Kidney glomerular epithelial cell (primary cell): ENCODE results near the gene PLCG2.

ENCODE experiments used
- DNase-seq: peaks from one replicate; lab custom pipeline; 2025; lab: John Stamatoyannopoulos, UW

The PLCG2 gene

DNA sequence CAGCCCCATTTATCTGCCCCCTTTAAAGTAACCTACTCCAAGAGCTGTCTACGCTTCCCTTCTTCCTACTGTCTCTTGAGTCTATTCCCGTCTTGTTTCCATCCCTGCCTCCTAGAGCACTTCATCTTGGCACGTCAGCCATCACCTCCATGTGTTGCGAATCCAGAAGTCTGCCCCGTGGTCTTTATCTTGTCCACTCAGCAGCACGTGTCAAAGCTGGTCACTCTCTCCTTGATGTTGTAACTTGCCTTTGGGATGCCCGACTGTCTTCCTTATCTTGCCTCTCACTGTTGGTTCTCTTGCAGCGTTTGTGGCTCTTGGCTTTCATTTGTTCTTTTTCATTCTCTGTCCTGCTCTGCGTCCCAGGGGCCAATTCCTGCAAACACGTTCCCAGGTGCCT, 99.4 kb downstream of the PLCG2 start:
- DNase-seq: no peak

DNA sequence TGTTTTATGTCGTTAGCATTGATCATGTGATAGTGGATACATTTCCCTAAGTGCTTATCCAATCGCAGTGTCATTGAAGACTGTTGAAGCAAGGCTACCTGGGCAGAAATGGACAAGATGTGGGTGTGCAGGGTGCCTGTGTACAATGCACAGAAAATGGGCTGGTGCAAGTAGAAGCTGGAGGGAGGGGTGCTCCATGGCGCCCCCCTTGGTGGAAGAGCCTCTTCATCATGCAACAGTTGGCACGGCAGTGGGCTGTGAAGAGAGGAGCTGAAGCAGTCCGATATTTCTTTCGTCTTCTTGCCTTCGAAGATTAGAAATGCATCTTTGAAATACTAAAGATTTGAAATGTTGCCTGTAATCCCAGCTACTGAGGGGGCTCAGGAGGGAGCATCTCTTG, 100.5 kb downstream of the PLCG2 start:
- no peak for DNase-seq

DNA sequence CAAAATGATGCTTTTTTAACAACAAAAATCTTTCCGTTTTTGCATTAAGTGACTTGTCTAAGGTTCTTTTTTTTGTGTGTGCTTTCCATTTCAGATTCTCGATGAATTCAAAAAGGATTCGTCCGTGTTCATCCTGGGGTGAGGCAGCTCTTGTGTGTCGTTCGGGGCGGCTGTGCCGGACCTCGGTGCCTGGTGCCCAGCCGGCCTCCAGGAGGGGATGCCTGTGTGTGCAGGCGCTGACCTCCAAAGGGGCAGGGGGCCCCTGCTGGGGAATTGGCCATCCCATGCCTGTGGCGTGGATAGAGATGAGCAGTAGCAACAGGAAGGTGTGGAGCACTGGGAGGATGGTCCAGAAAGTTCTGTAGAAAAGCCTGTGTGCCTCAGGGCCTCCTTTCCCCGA, 101.7 kb downstream of the PLCG2 start:
- DNase-seq: no peak

DNA sequence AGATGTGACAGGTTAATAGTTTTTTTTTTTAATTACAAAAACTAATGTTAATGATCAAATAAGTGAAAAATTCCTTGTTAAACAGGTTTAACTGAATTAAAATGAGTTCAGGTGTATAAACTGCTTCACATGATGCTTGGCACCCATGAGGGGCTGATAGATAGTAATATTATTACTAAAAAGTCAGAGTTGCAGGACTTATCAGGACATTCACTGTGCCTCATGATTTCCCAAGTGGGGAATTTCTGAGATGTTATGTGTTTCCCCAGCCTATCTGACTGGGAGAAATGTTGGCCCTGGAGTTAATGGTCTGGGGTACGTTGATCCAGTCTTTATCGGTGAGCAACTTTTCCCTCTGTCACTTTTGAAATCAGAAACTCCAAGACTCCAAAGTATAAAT, 102.1 kb downstream of the PLCG2 start:
- DNase-seq: no peak

DNA sequence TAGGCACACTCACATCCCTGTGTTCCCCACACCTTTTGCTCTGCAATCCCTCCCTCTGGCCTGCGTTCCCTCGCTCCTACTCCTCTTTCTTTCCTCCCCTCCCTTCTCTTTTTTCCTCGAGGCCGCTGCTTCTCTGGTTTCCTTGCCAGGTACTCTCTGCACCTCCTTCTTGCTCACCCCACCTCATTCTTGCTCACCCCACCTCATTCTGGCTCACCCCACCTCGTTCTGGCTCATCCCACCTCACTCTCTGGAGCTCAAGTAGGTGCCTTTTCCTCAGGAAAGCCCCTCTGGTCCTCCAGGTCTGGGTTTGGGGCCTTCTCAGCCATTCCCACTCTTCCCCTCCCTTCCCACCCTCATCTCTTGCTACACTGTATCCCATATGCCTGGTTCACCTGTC, 103.5 kb downstream of the PLCG2 start:
- no peak for DNase-seq

DNA sequence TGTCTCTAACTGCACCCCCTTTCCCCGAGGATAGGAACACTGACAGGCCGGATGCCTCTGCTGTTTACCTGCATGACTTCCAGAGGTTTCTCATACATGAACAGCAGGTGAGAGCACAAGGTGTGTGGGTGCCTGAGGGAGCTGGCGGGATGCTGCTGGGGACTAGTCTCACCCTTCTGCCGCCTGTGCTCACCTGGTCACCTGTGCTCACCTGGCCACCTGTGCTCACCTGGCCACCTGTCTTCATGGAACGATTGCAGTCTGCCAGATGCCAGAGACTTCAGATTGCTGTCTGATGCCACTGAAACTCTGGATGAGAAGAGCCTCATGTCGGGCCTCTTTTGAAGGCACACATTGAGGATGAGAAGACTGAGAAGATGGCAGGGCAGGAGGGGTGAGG, 104.1 kb downstream of the PLCG2 start:
- DNase-seq: no peak

DNA sequence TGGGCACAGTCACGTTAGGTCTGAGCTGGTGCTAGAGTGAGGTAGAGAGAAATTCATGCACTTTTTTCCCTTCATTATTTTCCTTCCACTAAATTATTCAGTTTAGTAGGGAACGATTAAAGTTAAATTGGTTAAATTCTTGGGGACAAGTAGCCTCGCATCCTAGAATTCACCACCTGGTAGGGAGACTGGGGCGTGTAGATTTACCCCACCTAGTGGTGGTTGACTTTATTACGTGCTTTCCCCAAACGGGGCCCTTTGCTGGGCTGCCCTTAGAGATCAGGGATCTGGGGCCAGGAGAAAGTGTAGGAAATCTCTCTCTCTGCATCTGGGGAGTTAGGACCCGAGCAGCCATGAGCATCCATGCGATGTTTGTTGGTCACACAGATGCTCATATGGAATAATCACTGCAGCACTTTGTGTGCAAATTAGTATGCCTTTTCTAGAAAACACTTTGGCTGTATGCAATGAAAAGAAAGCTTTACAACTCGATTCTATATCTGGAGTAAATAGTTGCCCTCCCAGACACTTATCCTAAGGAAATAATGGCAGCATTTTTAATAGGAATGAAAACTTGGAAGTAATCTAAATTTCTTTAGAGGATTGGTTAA, 107.0 kb downstream of the PLCG2 start:
- DNase-seq: no peak

DNA sequence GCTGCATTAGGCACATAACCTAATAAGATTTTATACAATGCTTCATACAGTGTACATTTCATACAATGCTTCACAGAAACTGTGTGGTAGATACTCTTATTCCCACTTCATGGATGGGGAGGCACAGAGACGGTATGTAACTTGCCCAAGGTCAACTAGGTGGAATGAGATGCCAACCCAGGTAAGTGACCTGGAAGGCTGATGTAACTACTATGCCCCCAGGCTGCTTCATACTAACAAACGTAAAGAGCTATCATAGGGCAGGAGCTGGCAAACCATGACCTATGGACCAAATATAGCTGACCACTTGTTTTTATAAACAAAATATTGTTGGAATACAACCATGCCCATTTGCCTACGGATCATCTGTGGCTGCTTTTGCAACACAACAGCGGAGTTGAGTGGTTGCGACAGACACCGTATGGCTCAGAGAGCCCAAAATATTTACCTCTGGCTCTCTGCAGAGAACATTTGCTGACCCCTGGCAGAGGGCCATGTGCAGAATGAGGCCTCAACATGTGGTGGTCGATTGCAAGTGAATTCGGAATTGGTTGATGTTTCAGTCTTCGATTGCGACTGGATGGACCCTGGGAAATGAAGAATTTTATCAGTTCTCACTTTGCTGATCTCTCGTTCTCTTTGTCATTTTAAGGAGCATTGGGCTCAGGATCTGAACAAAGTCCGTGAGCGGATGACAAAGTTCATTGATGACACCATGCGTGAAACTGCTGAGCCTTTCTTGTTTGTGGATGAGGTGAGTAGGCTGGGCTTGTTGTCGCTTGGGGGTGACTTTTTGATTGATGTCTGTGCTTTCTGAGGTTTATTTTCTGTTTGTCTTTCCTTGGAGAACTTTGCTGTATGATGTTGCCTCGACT, 109.7 kb downstream of the PLCG2 start:
- no peak for DNase-seq

DNA sequence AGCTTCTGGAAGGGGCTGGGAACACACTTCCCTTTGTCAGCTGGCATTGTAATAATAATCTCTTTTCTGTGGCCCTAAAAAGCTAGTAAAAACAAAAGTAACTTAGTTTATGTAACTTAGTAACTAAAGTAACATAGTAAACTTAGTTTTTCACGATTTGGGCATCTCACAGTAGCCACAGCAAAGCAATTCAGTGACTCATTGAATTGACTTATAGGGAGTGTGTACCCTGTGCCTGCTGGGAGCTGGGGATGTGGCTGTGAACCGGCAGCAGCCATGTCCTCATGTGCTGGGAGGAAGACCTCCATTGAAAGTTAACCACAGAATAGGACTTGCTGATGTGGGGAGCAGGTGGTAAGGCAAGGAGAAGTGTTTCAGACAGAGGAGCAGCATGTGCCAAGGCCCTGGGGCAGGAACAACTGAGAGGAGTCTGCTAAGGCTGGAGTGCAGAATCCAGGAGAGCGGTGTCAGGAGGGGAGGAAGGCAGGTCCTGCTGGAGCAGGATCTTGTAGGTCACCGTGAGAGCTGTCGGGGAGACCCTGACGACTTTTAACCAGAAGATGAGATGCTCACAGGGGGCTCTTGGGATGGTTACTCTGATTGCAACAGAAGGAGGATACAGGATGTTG, 112.8 kb downstream of the PLCG2 start:
- no peak for DNase-seq

DNA sequence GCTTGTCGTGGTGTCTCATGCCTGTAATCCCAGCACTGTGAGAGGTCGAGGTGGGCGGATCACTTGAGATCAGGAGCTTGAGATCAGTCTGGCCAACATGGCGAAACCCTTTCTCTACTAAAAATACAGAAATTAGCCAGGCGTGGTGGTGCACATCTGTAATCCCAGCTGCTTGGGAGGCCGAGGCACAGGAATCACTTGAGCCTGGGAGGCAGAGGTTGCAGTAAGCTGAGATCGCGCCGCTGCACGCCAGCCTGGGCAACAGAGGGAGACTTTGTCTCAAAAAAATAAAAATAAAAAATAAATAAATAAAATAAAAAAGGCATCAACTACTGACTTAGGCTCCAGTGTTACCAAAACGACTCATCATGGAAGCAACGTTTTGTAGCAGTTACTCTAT, 115.5 kb downstream of the PLCG2 start:
- no peak for DNase-seq

DNA sequence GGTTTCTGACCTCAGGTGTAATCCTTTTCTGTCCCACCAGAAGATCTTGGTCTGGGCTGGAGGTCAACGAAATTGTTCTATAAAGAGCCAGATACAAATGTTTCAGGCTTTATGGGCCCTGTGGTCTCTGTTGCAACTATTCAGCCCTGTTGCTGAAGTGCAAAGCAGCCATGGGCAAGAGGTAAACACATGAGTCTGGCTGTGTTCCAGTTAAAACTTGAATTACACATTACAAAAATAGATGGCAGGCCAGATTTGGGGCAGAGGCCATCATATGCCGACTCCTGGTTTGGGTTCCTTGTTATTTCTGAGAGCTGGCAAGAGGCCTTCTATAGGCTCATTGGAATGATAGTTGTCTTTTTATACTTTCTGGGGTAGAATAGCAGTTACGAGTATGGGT, 117.8 kb downstream of the PLCG2 start:
- DNase-seq: no peak

DNA sequence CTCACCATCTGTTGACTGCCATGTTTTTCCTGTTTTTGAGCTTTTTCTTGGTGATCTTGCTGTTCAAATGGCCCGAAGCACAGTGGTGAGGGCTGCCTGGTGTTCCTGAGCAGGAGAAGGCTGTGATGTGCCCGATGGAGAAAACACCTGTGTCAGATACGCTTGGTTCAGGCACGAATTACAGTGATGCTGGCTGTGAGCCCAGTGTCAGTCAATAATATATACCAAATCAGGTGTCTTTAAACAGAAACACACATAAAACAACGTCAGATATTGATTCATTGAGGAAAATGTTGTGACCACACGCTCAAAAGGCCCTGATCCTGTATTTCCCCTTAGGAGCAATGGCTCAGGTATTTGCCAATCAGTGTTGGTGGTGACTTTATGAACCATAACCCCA, 120.5 kb downstream of the PLCG2 start:
- no peak for DNase-seq

DNA sequence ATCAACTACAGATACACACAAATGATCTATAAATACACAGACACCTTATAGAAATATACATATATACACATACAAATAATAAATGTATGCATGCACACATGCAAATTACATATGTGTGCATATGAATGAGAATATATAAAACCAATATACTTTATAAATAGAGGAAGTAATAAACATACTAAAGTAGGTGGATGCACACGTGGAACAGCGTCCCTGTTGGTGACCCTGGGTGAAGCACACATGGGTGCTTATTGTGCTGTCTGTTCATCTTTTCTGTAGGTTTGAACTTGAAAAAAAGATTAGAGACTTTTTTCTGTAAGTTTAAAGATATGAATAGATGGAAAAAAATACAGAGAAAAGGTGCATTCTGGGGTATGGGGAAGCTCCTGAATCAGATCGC, 120.9 kb downstream of the PLCG2 start:
- no peak for DNase-seq

DNA sequence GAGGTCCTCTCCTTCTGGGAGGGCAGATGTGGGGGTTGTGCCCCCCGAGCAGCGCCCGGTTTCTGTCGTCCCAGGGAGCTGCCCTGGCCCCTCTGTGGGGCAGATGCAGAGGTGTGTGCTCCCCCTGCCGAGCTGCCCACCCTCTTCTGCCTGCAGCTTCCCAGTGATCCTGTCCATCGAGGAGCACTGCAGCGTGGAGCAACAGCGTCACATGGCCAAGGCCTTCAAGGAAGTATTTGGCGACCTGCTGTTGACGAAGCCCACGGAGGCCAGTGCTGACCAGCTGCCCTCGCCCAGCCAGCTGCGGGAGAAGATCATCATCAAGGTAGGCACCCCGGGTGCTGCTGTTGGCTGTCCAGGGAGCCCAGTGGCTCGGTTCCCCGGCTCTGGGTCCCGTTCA, 121.4 kb downstream of the PLCG2 start:
- no peak for DNase-seq

DNA sequence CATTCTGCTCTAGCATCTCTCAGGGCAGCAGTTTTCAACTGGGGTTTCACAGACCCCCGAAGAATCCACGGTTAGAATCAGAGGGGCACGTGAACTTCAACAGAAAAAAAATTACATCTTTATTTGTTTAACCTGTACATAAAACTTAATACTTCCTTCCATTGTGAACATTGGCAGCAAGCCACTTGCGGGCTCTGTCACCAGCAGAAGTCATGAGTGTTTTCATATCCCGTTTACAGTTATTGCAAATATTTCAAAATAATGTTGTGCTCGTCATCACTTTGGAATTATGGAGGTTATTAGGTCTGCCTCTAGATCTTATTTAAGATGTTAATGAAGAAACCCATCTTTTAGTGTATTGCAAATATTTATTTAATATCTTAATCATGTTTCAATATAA, 122.4 kb downstream of the PLCG2 start:
- no peak for DNase-seq

DNA sequence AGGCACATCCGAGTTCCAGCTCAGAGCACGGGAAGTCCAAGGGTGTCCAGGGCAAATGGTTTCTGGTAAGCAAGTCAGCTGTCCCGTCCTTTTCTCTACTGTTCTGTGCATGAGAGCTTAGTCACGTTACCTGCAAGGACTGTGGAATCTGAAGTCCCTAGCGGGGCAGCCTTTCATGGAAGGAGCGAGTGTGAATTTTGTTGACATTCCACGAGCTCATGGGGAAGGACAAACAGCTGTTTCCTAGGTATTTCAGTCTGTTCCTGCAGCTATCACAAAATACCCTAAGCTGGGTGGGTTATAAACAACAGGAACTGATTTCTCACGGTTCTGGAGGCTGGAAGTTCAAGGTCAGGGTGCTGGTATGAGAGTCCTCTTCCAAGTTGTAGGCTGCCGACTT, 122.9 kb downstream of the PLCG2 start:
- DNase-seq: no peak

DNA sequence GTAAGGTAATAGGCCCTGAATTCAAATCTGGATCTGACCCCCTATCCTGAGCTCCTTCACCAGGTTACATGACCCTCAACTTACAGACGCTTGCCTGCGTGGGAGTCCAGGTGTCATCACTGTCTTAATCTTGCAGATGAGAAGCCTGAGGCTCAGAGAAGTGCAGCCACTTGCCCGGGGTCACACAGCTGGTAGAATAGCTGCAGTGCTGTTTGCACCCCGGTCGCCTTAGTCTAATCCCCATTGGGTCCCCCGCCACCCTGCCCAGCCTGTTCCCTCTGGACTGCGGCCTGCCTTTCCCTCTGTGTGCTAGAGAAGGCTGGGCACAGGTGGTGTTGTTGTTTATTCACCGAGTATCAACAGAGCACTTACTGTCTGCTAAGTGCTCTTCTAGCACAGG, 125.2 kb downstream of the PLCG2 start:
- no peak for DNase-seq

DNA sequence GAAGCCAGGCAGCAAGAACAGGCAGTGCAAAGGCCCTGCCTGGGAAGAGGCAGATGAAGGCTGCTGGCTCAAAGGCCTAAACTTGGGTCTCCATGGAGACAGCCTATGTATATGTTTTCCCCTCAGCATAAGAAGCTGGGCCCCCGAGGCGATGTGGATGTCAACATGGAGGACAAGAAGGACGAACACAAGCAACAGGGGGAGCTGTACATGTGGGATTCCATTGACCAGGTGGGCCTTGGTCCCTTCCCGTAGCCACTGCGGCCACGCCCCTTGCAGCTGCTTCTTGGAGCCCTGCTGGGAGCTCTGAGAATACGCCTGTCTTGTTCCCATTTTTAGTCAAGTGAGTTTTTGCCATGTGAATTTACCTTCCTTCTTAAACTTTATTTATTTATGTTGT, 126.2 kb downstream of the PLCG2 start:
- DNase-seq: no peak

DNA sequence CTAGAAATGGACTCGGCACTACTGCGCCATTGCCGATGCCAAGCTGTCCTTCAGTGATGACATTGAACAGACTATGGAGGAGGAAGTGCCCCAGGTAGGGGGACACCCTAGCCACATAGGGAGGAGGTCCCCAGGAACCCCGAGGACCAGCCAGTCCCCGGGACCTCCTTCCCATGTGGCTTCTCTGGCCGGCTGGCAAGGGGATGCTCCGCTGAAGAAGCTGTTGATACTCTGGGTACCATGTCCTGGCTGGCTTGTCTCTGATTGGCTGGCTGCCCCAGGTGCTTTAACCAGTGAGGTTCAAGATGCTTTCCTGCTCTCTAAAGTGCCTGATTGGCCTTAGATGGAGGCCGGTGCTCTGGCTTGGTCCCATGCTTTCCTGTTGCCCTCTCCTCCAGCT, 128.6 kb downstream of the PLCG2 start:
- no peak for DNase-seq

DNA sequence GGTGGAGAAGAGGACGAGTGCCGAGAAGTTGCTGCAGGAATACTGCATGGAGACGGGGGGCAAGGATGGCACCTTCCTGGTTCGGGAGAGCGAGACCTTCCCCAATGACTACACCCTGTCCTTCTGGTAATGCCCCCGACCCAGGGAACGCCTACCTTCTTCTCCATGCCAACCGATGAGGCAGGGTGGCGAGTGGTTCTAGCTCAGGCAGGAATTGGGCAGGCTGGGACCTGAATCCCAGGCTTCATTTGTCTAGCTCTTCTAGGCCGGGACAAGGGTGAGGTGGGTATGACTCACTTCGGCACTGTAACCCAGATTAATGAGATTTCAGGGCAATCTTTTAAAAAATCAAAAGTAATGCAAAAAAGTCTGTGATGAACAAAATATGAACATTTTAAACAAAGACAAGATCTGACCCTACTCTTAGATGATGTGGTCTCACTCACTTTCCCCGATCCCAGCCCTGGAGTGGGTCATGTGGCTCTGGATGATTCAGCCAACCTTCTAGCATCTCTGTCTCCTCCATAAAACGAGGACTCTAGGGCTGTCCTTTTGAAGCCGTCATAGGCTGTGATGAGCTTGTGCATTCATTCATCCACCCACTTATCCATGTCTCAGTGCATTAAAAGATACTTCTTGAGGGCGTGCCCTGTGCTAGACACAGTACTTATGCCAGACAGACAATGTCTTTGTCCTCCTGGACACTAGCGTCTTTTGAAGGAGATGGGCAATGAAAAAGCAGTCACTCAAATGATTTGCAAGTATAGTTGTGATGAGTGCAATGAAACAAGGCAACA, 129.6 kb downstream of the PLCG2 start:
- DNase-seq: no peak

DNA sequence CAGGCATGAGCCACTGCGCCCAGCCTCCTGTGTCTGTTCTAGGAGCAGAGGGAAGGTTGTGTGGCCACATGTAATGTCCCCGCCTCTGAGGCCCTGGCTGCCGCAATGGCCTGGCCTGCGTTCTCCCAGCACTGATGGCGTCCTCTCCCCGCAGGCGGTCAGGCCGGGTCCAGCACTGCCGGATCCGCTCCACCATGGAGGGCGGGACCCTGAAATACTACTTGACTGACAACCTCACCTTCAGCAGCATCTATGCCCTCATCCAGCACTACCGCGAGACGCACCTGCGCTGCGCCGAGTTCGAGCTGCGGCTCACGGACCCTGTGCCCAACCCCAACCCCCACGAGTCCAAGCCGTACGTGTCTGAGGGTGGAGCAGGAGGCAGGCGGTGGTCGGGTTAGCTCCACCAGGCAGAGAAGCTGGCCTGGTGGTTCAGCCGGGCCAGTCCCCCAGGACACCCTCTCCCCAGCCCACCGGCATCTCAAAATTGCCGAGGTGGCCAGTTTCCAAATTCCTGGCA, 131.3 kb downstream of the PLCG2 start:
- no peak for DNase-seq

DNA sequence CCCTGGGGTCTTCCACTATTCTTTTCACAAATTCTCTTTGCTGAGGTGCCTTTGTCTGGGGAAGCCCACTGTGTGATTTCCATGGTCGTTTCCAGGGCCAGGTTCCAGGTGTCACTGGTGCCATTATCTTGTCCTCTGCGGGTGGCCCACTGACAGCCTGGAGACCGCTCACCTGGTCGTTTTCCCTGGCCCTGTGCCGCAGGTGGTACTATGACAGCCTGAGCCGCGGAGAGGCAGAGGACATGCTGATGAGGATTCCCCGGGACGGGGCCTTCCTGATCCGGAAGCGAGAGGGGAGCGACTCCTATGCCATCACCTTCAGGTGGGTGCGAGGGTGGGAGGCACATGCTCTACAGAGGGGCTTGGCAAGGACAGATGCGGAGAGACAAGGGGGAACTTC, 133.3 kb downstream of the PLCG2 start:
- DNase-seq: no peak
